Ammon's horn (tissue), 1 donor: ENCODE data around the gene PIGR.

Experiments
- DNase-seq: peaks from one replicate; pipeline ENCODE4 v3.0.0-alpha.2; 2016; ENCODE audit warnings: low spot score

The PIGR gene

GRCh38 chr1:206909883-206910318, 36.4 kb downstream of the PIGR start:
- DNase-seq: no peak

GRCh38 chr1:206909161-206909882, 36.9 kb downstream of the PIGR start:
- no peak for DNase-seq

- no peak for DNase-seq
Observed at GRCh38 chr1:206908038-206908437, 38.2 kb downstream of the PIGR start.

- no peak for DNase-seq
Observed at GRCh38 chr1:206907304-206907991, 38.8 kb downstream of the PIGR start.

GRCh38 chr1:206905295-206906164, 40.7 kb downstream of the PIGR start:
- no peak for DNase-seq

GRCh38 chr1:206904423-206905142, 41.7 kb downstream of the PIGR start:
- DNase-seq: no peak

GRCh38 chr1:206903687-206904086, 42.6 kb downstream of the PIGR start:
- no peak for DNase-seq

- no peak for DNase-seq
Observed at GRCh38 chr1:206902702-206903101, 43.6 kb downstream of the PIGR start.

- no peak for DNase-seq
Observed at GRCh38 chr1:206901944-206902343, 44.3 kb downstream of the PIGR start.

GRCh38 chr1:206900149-206900548, 46.1 kb downstream of the PIGR start:
- no peak for DNase-seq

- no peak for DNase-seq
Observed at GRCh38 chr1:206899717-206900116, 46.5 kb downstream of the PIGR start.

GRCh38 chr1:206898915-206899431, 47.3 kb downstream of the PIGR start:
- DNase-seq: no peak

GRCh38 chr1:206898089-206898914, 48.0 kb downstream of the PIGR start:
- no peak for DNase-seq

GRCh38 chr1:206897175-206897574, 49.1 kb downstream of the PIGR start, which contains the start of gene IL24:
IL24 (plus strand) TSS chr1:206897443; CDS start chr1:206897833, 390 bp downstream.
- DNase-seq: no peak

GRCh38 chr1:206896261-206896660, 50.0 kb downstream of the PIGR start:
- no peak for DNase-seq

GRCh38 chr1:206895837-206896242, 50.4 kb downstream of the PIGR start:
- DNase-seq: peak; percentile 23

GRCh38 chr1:206895325-206895724, 50.9 kb downstream of the PIGR start:
- DNase-seq: no peak

- DNase-seq: no peak
Observed at GRCh38 chr1:206893380-206893779, 52.9 kb downstream of the PIGR start.

- DNase-seq: no peak
Observed at GRCh38 chr1:206892351-206892984, 53.8 kb downstream of the PIGR start.

GRCh38 chr1:206891412-206891811, 54.9 kb downstream of the PIGR start:
- DNase-seq: no peak
